Hepatocyte (in vitro differentiated cells): ENCODE results near the gene OR13A1.

ENCODE experiments used
- EZH2phosphoT487 ChIP-seq: fragments of 200-600 bp; sonication (generic); IDR thresholded peaks from one replicate; pipeline ENCODE4 v1.6.1; 2018; ENCODE audit warnings: antibody characterized with exemption, mild to moderate bottlenecking, low read depth, moderate library complexity; ENCODE audit not compliant: unreplicated experiment, severe bottlenecking
- TF ChIP-seq, protein P1 (sequence below): fragments of 200-600 bp; sonication (generic); IDR thresholded peaks from 2 replicates; pipeline ENCODE4 v1.5.1; 2016; ENCODE audit warnings: antibody characterized with exemption, mild to moderate bottlenecking; ENCODE audit not compliant: poor library complexity

DNA sequence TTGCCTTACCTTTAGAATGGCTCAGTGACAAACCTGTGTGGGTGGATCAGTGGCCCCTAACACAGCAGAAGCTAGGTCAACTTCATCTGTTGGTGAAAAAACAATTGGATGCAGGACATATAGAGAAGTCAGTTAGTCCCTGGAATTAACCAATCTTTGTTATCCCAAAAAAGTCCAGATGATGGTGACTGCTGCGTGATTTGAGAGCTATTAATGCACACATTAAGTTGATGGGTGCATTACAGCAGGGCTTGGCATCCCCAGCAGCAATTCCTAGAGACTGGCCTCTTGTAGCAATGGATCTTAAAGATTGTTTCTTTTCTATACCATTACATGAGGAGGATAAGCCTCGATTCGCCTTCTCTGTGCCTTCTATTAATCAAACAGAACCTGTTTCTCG lies 33.3 kb downstream of the OR13A1 start:
- TF ChIP-seq, protein P1, sequence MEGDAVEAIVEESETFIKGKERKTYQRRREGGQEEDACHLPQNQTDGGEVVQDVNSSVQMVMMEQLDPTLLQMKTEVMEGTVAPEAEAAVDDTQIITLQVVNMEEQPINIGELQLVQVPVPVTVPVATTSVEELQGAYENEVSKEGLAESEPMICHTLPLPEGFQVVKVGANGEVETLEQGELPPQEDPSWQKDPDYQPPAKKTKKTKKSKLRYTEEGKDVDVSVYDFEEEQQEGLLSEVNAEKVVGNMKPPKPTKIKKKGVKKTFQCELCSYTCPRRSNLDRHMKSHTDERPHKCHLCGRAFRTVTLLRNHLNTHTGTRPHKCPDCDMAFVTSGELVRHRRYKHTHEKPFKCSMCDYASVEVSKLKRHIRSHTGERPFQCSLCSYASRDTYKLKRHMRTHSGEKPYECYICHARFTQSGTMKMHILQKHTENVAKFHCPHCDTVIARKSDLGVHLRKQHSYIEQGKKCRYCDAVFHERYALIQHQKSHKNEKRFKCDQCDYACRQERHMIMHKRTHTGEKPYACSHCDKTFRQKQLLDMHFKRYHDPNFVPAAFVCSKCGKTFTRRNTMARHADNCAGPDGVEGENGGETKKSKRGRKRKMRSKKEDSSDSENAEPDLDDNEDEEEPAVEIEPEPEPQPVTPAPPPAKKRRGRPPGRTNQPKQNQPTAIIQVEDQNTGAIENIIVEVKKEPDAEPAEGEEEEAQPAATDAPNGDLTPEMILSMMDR, result no peak
- TF ChIP-seq EZH2phosphoT487, result no peak
